Adrenal gland (tissue), 12 donors: ENCODE measurements around the gene CCNB2. TPM values are rescaled to one million over a fixed set of nuclear protein-coding genes. Genes with fewer than 3 reads are reported as not detected.

Experiments
- DNase-seq, 7 donors: peaks; one replicate each; pipeline ENCODE4 v3.0.0-alpha.2; 2019 to 2020
- H3K27ac ChIP-seq, 5 donors: fragments of 200-600 bp; sonication (generic) in 4 of 5; 1 replicate in 3 of 5; 2 replicates in 2 of 5; pipeline versions ENCODE4 v1.5.1 to v1.8.0; 2016 to 2020; ENCODE audit warnings: mild to moderate bottlenecking in 1 of 5
- H3K27me3 ChIP-seq: fragments of 200-600 bp; 2 replicates; pipeline ENCODE4 v1.8.0; 2021
- H3K36me3 ChIP-seq, 2 donors: fragments of 200-600 bp; replicated peaks in 1 of 2; 1 replicate in 1 of 2; 2 replicates in 1 of 2; pipeline versions ENCODE4 v1.5.1 to v1.8.0; 2018 to 2022
- H3K4me1 ChIP-seq, 2 donors: fragments of 200-600 bp; replicated peaks in 1 of 2; 1 replicate in 1 of 2; 2 replicates in 1 of 2; pipeline versions ENCODE4 v1.5.1 to v1.8.0; 2018 to 2021
- H3K4me3 ChIP-seq, 4 donors: fragments of 200-600 bp; sonication (generic) in 3 of 4; one replicate each; pipeline ENCODE4 v1.5.1; 2016 to 2018
- H3K9me3 ChIP-seq, 3 donors: fragments of 200-600 bp; sonication (generic) in 1 of 3; replicated peaks in 1 of 3; 1 replicate in 2 of 3; 2 replicates in 1 of 3; pipeline versions ENCODE4 v1.5.1 to v1.8.0; 2016 to 2021
- CTCF ChIP-seq, 6 experiments: fragments of 450-650 bp in 4 of 6; fragments of 200-600 bp in 2 of 6; sonication (generic) in 1 of 6; IDR thresholded peaks; 1 replicate in 5 of 6; 2 replicates in 1 of 6; pipeline versions ENCODE4 v1.5.1 to v1.8.0; 2016 to 2021; ENCODE audit warnings: antibody characterized with exemption in 6 of 6, mild to moderate bottlenecking in 2 of 6, moderate library complexity in 1 of 6
- POLR2A ChIP-seq, 2 donors: fragments of 450-650 bp; IDR thresholded peaks; one replicate each; pipeline ENCODE4 v1.6.1; 2017; ENCODE audit warnings: antibody characterized with exemption in 2 of 2, mild to moderate bottlenecking in 2 of 2, moderate library complexity in 1 of 2
- WGBS, 4 donors: extraction: QIAGEN DNeasy Blood & Tissue Kit in 2 of 4; methylation state at CpG; one replicate each; pipeline versions ENCODE4 v1.1.5 to v1.1.7; 2013 to 2017; 5-methylcytosine and 5-hydroxymethylcytosine counted together
- intact Hi-C, 2 donors: fragments of 100-400 bp; cut with DNase I; formaldehyde crosslinking; loops; one replicate each; pipeline versions ENCODE4 v1.14.1 to v1.15.0; 2022 to 2023
- polyA plus RNA-seq, 3 donors: library from polyadenylated mRNA; stranded (reverse); fragments of 200-250 nt in 2 of 3; fragments of 350-450 nt in 1 of 3; fragmentation: Illumina TruSeq in 1 of 3; extraction: RNeasy Lipid Tissue Mini Kit (QIAGEN cat#74804) in 1 of 3; gene quantifications; one replicate each; pipeline ENCODE4 v1.2.3, GENCODE V29; 2013 to 2014
- total RNA-seq, 9 donors: library from RNA; depleted of rRNA in 4 of 9; stranded (reverse); fragments of >200 nt in 4 of 9; fragments of 120-200 nt in 1 of 9; fragmentation: NEBNext Ultra II Directional in 1 of 9; extraction: Animal tissue kit (Norgen Biotek cat#: 25700) in 1 of 9; gene quantifications; one replicate each; pipeline versions ENCODE4 v1.1.0 to v1.2.4, GENCODE V29; 2013 to 2023
- donor health status: healthy with polysubstance abuse.
- donor health status: Bipolar disorder and iron deficiency.
- donor health status: DM: yes; HTN: yes; CAD: no.
- donor health status: DM: no; HTN: no; CAD: no.
- donor health status: DM: no; HTN: no; CAD: no.
- donor health status: DM: yes; HTN: yes; CAD: no.

The CCNB2 gene
- total and polyA plus RNA-seq, 12 donors: 0.37 to 15.4 (median 1.4) TPM

GRCh38 chr15:59147666-59148065 lies 42.7 kb downstream of the CCNB2 start:
- no peak for TF ChIP-seq POLR2A (IDR thresholded peaks at IDR 0.05)
- TF ChIP-seq CTCF (IDR thresholded peaks at IDR 0.05): no peak
- 88 to 98% (median 95%) methylated on average over 5 of the region's 5 CpGs for WGBS, 4 donors
- intact Hi-C loops: no loop called here
- H3K9me3 ChIP-seq: no peaks in the 10 kb centered on the region
- no peaks in the 10 kb centered on the region for H3K27me3 ChIP-seq
- H3K4me3 ChIP-seq: no peak overlapping the region
- no peak overlapping the region for H3K27ac ChIP-seq
- peaks cover 0 to 3% of the 10 kb centered on the region in 2 donors for H3K36me3 ChIP-seq
- H3K4me1 ChIP-seq: no peaks in the 10 kb centered on the region
- no peak for DNase-seq

DNA sequence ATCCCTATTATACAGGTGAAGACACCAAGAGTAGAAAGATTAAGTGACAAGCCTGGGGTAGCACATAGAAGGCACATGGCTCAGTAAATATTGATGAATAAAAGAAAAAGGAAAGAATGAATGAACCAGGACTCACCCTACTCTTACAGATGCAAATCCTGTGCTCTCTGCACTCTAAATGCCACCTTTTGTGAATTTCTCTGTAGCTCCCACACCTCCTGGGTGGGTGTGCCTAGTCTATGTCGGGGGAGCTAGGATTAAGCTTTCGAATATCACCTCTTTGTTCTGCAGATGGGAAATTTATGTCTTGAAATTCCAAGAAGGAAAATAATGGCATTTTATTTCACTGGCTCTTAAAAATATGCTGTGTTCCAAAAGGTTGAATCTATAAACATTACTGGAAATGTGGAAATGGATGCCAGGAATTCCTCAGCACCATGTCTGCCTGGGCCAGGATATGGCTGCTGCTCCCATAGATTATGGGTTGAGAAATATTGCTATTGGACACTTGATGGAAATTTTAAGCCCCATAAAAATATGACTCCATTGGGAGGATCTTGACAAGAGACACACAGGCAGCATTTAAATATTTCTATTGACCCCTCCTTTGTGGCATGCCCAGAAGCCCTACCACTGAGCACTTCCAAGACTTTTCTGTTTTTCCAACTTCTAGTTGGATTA lies 43.3 kb downstream of the CCNB2 start:
- DNase-seq: no peak
- no peaks in the 10 kb centered on the region for H3K9me3 ChIP-seq
- peaks cover 0 to 9% of the 10 kb centered on the region in 2 donors for H3K36me3 ChIP-seq
- intact Hi-C loops: no loop called here
- WGBS, 4 donors: 77 to 94% (median 88%) methylated on average over 2 of the region's 2 CpGs
- no peaks in the 10 kb centered on the region for H3K4me1 ChIP-seq
- no peaks in the 10 kb centered on the region for H3K27me3 ChIP-seq
- no peak overlapping the region for H3K4me3 ChIP-seq
- no peak overlapping the region for H3K27ac ChIP-seq
- TF ChIP-seq CTCF (IDR thresholded peaks at IDR 0.05) (no peak), POLR2A (IDR thresholded peaks at IDR 0.05) (no peak)

DNA sequence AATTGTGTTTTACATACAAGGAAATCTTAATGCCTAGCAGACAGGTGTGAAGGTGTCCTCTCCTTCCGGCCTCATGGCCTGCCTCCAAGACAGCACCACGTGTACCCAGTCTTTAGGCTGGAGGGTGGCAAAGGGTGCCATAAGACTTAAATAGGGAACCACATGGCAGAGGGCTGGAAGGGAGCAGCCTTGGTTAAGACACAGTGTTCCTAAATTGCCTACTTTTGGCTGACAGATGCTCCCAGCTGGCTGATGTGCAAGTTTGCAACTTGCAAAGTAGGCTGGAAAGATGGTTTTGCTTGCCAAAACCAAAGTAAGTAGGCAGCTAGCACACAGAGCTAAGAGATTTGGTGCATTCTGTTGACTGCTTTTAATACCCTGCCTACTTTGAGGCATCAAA lies 45.2 kb downstream of the CCNB2 start:
- H3K4me3 ChIP-seq: no peak overlapping the region
- H3K27ac ChIP-seq: no peak overlapping the region
- no peak for DNase-seq
- H3K36me3 ChIP-seq: peaks cover 0 to 12% of the 10 kb centered on the region in 2 donors
- H3K4me1 ChIP-seq: no peaks in the 10 kb centered on the region
- WGBS, 4 donors: 57 to 85% (median 75%) methylated on average over 2 of the region's 2 CpGs
- TF ChIP-seq POLR2A (IDR thresholded peaks at IDR 0.05): no peak
- TF ChIP-seq CTCF (IDR thresholded peaks at IDR 0.05): no peak
- no peaks in the 10 kb centered on the region for H3K27me3 ChIP-seq
- intact Hi-C loops: no loop called here
- H3K9me3 ChIP-seq: no peaks in the 10 kb centered on the region

DNA sequence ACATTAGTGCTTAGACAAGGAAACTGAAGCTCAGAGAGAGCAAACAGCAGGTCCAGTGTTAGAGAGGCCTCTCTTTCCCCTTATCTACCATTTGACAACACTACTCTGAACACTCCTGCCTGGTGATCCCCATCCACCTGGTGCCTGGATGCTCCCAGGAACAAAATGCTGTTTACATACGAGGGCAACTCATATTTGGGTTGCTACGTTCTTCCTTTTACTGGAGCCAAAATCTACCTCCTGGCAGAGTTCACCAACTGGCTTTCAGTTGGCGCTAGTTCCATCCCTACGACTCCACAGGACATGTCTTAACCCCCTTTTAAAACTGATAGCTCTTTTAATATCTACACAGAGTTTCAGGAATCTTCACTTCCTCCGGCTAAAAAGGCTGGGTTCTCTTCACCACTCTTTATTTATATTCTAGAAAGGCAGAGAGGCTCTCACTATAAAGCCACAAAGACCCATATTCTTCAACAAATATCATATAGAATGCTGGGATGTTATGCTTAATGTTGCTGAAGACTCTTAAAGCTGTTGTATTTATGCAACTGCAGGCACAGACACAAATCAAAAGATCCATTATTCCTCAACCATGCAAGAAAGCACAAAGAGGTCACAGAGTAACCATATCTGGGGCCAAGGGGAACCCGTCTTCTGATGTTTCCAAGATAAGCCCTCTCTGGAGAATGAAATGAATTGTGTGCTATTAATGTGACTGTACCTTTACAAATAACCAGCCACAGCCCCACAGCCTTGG lies 47.9 kb downstream of the CCNB2 start:
- DNase-seq: no peak
- intact Hi-C loops: no loop called here
- no peaks in the 10 kb centered on the region for H3K9me3 ChIP-seq
- H3K27me3 ChIP-seq: no peaks in the 10 kb centered on the region
- no peaks in the 10 kb centered on the region for H3K4me1 ChIP-seq
- no peak for TF ChIP-seq CTCF (IDR thresholded peaks at IDR 0.05)
- no peak for TF ChIP-seq POLR2A (IDR thresholded peaks at IDR 0.05)
- WGBS, 4 donors: 92 to 96% (median 94%) methylated on average over 6 of the region's 6 CpGs
- no peak overlapping the region for H3K4me3 ChIP-seq
- peaks cover 0 to 14% of the 10 kb centered on the region in 2 donors for H3K36me3 ChIP-seq
- H3K27ac ChIP-seq: no peak overlapping the region
